K562 (cell line): Measurements from ENCODE around the gene ST6GALNAC3. TPM values are rescaled to one million over a fixed set of nuclear protein-coding genes. Genes with fewer than 3 reads are reported as not detected.

ENCODE experiments used
- ATAC-seq: fragments of 200-7000 bp; cut with Tn5 transposase; 3 replicates; pipeline ENCODE4 v1.9.1; 2020; ENCODE audit warnings: moderate library complexity
- BruUV-seq: library from RNA; stranded (reverse); fragments of 400-500 nt; replicated peaks from 2 replicates; lab custom pipeline; 2021; lab: Mats Ljungman, UMichigan
- CTCF ChIA-PET: fragments of 300-600 bp; formaldehyde crosslinking; extraction: SDS; loops from one replicate; lab custom pipeline; 2021; ENCODE audit warnings: low intra/inter-chr PET ratio; lab: Yijun Ruan, JAX
- POLR2A ChIA-PET: fragments of 300-600, 350-650 bp; sonication (Branson Sonifier 250); formaldehyde crosslinking; extraction: SDS; loops from one replicate; lab custom pipeline; 2021; ENCODE audit warnings: antibody characterized with exemption, inconsistent platforms; lab: Yijun Ruan, JAX
- DNase-seq, 4 experiments: peaks; one replicate each; pipeline versions ENCODE4 v3.0.0 to v3.0.0-alpha.2; 2011 to 2018; ENCODE audit warnings: low spot score in 3 of 4, mixed read lengths in 3 of 4; ENCODE audit errors: extremely low read depth in 1 of 4
- FAIRE-seq: peaks from 2 replicates; lab custom pipeline; 2011; peaks lifted over from hg19 to GRCh38; lab: Jason Lieb, UNC
- H2AFZ ChIP-seq: 2 replicates; pipeline ENCODE4 v1.6.0; 2011; ENCODE audit warnings: low read depth, low read length, control low read depth, inconsistent platforms
- H3K27ac ChIP-seq: fragments of 200-600 bp; 3 replicates; pipeline ENCODE4 v1.8.0; 2011; ENCODE audit warnings: low read depth, mild to moderate bottlenecking, control low read depth, inconsistent platforms, low read length, moderate library complexity, mixed read lengths; ENCODE audit errors: extremely low read depth
- H3K27me3 ChIP-seq, 2 experiments: fragments of 300-600 bp in 1 of 2; 2 replicates in 1 of 2; 3 replicates in 1 of 2; pipeline versions ENCODE4 v1.6.0 to v1.8.0; 2011; ENCODE audit warnings: inconsistent platforms in 2 of 2, low read length in 2 of 2, mild to moderate bottlenecking in 1 of 2, mixed read lengths in 1 of 2, moderate library complexity in 1 of 2; ENCODE audit not compliant: control insufficient read depth in 2 of 2, insufficient read depth in 2 of 2
- H3K36me3 ChIP-seq: fragments of 300-600 bp; 3 replicates; pipeline ENCODE4 v1.8.0; 2011; ENCODE audit warnings: mild to moderate bottlenecking, low read length, inconsistent platforms; ENCODE audit not compliant: control insufficient read depth, insufficient read depth
- H3K4me1 ChIP-seq, 2 experiments: fragments of 200-600 bp in 1 of 2; replicated peaks in 1 of 2; 2 replicates in 1 of 2; 3 replicates in 1 of 2; pipeline versions ENCODE4 v1.5.1 to v1.8.0; 2011; ENCODE audit warnings: inconsistent platforms in 2 of 2, low read length in 2 of 2, mild to moderate bottlenecking in 1 of 2, mixed read lengths in 1 of 2, moderate library complexity in 1 of 2; ENCODE audit not compliant: control insufficient read depth in 2 of 2, insufficient read depth in 2 of 2
- H3K4me2 ChIP-seq: 2 replicates; pipeline ENCODE4 v1.6.1; 2011; ENCODE audit warnings: low read length, control low read depth, inconsistent platforms, mixed read lengths; ENCODE audit not compliant: insufficient read depth
- H3K4me3 ChIP-seq: fragments of 200-600 bp; sonication (generic), shearing (Covaris generic); 2 replicates; pipeline ENCODE4 v1.5.1; 2016; ENCODE audit warnings: control low read depth, inconsistent platforms
- H3K79me2 ChIP-seq: fragments of 200-600 bp; 3 replicates; pipeline ENCODE4 v1.8.0; 2011; ENCODE audit warnings: low read length, inconsistent platforms; ENCODE audit not compliant: control insufficient read depth, insufficient read depth
- H3K9ac ChIP-seq, 2 experiments: 2 replicates each; pipeline versions ENCODE4 v1.6.0 to v1.6.1; 2011; ENCODE audit warnings: low read depth in 2 of 2, low read length in 2 of 2, control low read depth in 1 of 2, inconsistent platforms in 1 of 2, mild to moderate bottlenecking in 1 of 2, mixed read lengths in 1 of 2; ENCODE audit not compliant: insufficient read depth in 1 of 2
- H3K9me1 ChIP-seq: one replicate; pipeline ENCODE4 v1.6.0; 2011; ENCODE audit warnings: inconsistent platforms, mild to moderate bottlenecking, low read length, moderate library complexity; ENCODE audit not compliant: control insufficient read depth, insufficient read depth
- H3K9me3 ChIP-seq: replicated peaks from 2 replicates; pipeline ENCODE4 v1.5.1; 2011; ENCODE audit warnings: low read depth, low read length, inconsistent platforms; ENCODE audit not compliant: control insufficient read depth, insufficient read depth
- H4K20me1 ChIP-seq: replicated peaks from 2 replicates; pipeline ENCODE4 v1.6.1; 2011; ENCODE audit warnings: low read length, inconsistent platforms, mixed read lengths; ENCODE audit not compliant: control insufficient read depth, insufficient read depth
- HDAC2 ChIP-seq: fragments of 450-650 bp; IDR thresholded peaks from 2 replicates; pipeline ENCODE4 v1.6.1; 2016; ENCODE audit warnings: mild to moderate bottlenecking
- HEY1 ChIP-seq: fragments of 250-450 bp; sonication (Bioruptor Pico); IDR thresholded peaks from 2 replicates; pipeline ENCODE4 v1.5.0; 2020; ENCODE audit warnings: mild to moderate bottlenecking, moderate library complexity, borderline replicate concordance
- LCOR ChIP-seq: sonication (generic); formaldehyde crosslinking; IDR thresholded peaks from 2 replicates; pipeline ENCODE4 v1.8.0; 2022; ENCODE audit warnings: mild to moderate bottlenecking, missing genetic modification reagents
- MECOM ChIP-seq: fragments of 250-450 bp; sonication (Bioruptor Pico); IDR thresholded peaks from 2 replicates; pipeline ENCODE4 v1.8.0; 2022; ENCODE audit warnings: inconsistent platforms
- MIER1 ChIP-seq: fragments of 450-650 bp; IDR thresholded peaks from 2 replicates; pipeline ENCODE4 v1.6.1; 2016; ENCODE audit warnings: antibody characterized with exemption, mild to moderate bottlenecking, low read depth
- NEUROD1 ChIP-seq: fragments of 150-350 bp; IDR thresholded peaks from 2 replicates; pipeline ENCODE4 v1.6.1; 2014; ENCODE audit warnings: borderline replicate concordance, low read length, low read depth; ENCODE audit not compliant: partially characterized antibody
- NFXL1 ChIP-seq: fragments of 450-650 bp; formaldehyde crosslinking; IDR thresholded peaks from 2 replicates; pipeline ENCODE4 v1.4.0; 2021; ENCODE audit warnings: mild to moderate bottlenecking
- SMAD4 ChIP-seq: fragments of 250-450 bp; sonication (Bioruptor Pico); conservative IDR thresholded peaks from 2 replicates; pipeline ENCODE4 v1.8.0; 2021; ENCODE audit warnings: inconsistent platforms, mild to moderate bottlenecking, moderate library complexity
- ZNF224 ChIP-seq: sonication (generic); formaldehyde crosslinking; IDR thresholded peaks from 2 replicates; pipeline ENCODE4 v1.8.0; 2022; ENCODE audit warnings: mild to moderate bottlenecking, missing genetic modification reagents
- ZNF695 ChIP-seq: fragments of 450-650 bp; formaldehyde crosslinking; IDR thresholded peaks from 2 replicates; pipeline ENCODE4 v1.4.0; 2020; ENCODE audit warnings: mild to moderate bottlenecking, moderate library complexity
- ZNF766 ChIP-seq: fragments of 200-800 bp; sonication (Bioruptor generic); conservative IDR thresholded peaks from 2 replicates; pipeline ENCODE4 v1.6.1; 2016; ENCODE audit warnings: missing genetic modification characterization, missing compliant biosample characterization
- WGBS: fragments of 100-300 bp; shearing (Covaris generic); methylation state at CpG from one replicate; pipeline ENCODE4 v1.1.6; 2016; ENCODE audit warnings: low coverage, mixed read lengths; ENCODE audit not compliant: insufficient coverage; ENCODE audit errors: missing lambda C conversion rate; 5-methylcytosine and 5-hydroxymethylcytosine counted together
- in situ Hi-C: fragments of 300-500 bp; cut with MboI; formaldehyde crosslinking; loops from 4 replicates; pipeline ENCODE4 v1.15.0; 2018; ENCODE audit warnings: inconsistent platforms, mixed read lengths
- intact Hi-C: fragments of 100-400 bp; cut with micrococcal nuclease; formaldehyde crosslinking; loops from 2 replicates; pipeline ENCODE4 v1.14.2; 2022
- polyA plus RNA-seq, 8 experiments: library from polyadenylated mRNA; depleted of rRNA in 4 of 8; stranded (reverse) in 5 of 8; unstranded in 3 of 8; fragments of >200 nt; fragmentation: Nextera tagmentation in 2 of 8; fragmentation: Illumina TruSeq in 1 of 8; extraction: Ambion mirVana in 2 of 8; extraction: Trizol in 1 of 8; gene quantifications; 2 replicates each; pipeline versions ENCODE4 v1.2.1 to v1.2.3, GENCODE V29; 2011 to 2014; ENCODE audit warnings: inconsistent platforms in 1 of 8, missing spikeins in 1 of 8
- total RNA-seq, 7 experiments: library from RNA; depleted of rRNA in 6 of 7; stranded (reverse); fragments of >200 nt in 6 of 7; fragmentation: Illumina TruSeq in 2 of 7; extraction: Trizol in 2 of 7; gene quantifications; 2 replicates each; pipeline versions ENCODE4 v1.2.1 to v1.2.3, GENCODE V29; 2011 to 2021; ENCODE audit warnings: low replicate concordance in 1 of 7
- TF ChIP-seq, protein P1 (sequence below): fragments of 250-450 bp; sonication (Bioruptor Pico); IDR thresholded peaks from 2 replicates; pipeline ENCODE4 v1.5.0; 2021
- TF ChIP-seq, protein P2 (sequence below): sonication (generic); formaldehyde crosslinking; IDR thresholded peaks from 2 replicates; pipeline ENCODE4 v1.8.1; 2023; ENCODE audit warnings: mild to moderate bottlenecking, missing genetic modification reagents, moderate library complexity

The ST6GALNAC3 gene
- total and polyA plus RNA-seq, 9 of the 15 experiments (the other 6 are each of a cell fraction or from before 2014, with no cell fraction given), result 0.04 to 0.29 (median 0.18) TPM; not detected in 6

DNA sequence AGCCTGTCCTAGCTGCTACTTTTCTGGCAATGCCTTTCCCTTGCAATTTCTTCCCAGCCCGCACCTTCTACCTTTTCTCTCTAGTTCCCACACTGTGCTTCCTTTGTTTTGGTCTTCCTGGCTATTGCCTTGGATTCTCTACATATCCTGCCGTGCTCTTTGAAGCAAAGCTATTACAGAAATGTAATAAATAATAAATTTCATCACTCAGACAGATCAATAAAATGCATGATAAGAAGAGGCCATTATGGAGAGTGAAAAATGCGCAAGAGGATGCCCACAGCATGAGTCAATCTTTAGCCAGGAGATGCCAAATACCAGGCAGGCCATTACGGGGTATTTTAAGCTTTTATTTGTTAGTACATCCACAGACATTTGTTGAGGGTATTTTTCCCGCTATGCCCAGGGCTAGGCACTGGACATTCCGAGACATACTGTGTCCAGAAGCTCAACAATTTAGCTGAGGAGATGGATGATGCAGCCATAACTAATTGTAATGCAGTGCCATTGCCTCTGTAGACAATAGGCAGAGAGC, 163.6 kb downstream of the ST6GALNAC3 start:
- Histone ChIP-seq H3K4me2 (no peak overlapping the region), H3K9me1 (no peaks in the 10 kb centered on the region), H3K9me3 (no peaks in the 10 kb centered on the region), H3K27me3 (no peaks in the 10 kb centered on the region), H2AFZ (no peak overlapping the region), H3K4me1 (no peaks in the 10 kb centered on the region), H3K9ac (no peak overlapping the region), H3K4me3 (no peak overlapping the region), H4K20me1 (no peaks in the 10 kb centered on the region), H3K79me2 (no peaks in the 10 kb centered on the region), H3K36me3 (no peaks in the 10 kb centered on the region), H3K27ac (no peak overlapping the region)
- ATAC-seq (no peak), FAIRE-seq (no peak), DNase-seq (no peak)
- BruUV-seq, result no TSS peak
- intact Hi-C loops (no loop called here), in situ Hi-C loops (no loop called here)
- ChIA-PET CTCF (no interaction called here), POLR2A (no interaction called here)
- TF ChIP-seq MIER1 (no peak), ZNF695 (CRISPR knock-in tag) (no peak), HEY1 (CRISPR knock-in tag) (no peak), HDAC2 (no peak), SMAD4 (CRISPR knock-in tag) (no peak), NFXL1 (CRISPR knock-in tag) (no peak), MECOM (CRISPR knock-in tag) (no peak), ZNF224 (CRISPR knock-in tag) (no peak), NEUROD1 (no peak), LCOR (no peak), ZNF766 (CRISPR knock-in tag) (no peak)
- TF ChIP-seq, protein P1, sequence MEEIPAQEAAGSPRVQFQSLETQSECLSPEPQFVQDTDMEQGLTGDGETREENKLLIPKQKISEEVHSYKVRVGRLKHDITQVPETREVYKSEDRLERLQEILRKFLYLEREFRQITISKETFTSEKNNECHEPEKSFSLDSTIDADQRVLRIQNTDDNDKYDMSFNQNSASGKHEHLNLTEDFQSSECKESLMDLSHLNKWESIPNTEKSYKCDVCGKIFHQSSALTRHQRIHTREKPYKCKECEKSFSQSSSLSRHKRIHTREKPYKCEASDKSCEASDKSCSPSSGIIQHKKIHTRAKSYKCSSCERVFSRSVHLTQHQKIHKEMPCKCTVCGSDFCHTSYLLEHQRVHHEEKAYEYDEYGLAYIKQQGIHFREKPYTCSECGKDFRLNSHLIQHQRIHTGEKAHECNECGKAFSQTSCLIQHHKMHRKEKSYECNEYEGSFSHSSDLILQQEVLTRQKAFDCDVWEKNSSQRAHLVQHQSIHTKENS (CRISPR knock-in tag), result no peak
- TF ChIP-seq, protein P2, sequence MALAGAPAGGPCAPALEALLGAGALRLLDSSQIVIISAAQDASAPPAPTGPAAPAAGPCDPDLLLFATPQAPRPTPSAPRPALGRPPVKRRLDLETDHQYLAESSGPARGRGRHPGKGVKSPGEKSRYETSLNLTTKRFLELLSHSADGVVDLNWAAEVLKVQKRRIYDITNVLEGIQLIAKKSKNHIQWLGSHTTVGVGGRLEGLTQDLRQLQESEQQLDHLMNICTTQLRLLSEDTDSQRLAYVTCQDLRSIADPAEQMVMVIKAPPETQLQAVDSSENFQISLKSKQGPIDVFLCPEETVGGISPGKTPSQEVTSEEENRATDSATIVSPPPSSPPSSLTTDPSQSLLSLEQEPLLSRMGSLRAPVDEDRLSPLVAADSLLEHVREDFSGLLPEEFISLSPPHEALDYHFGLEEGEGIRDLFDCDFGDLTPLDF (CRISPR knock-in tag), result no peak
- WGBS, result under 1% methylated on average over 6 of the region's 6 CpGs
